ENCODE measurements around the gene GCAT.
"Not testable (repeated sequence)": the region's sequence is repeated elsewhere in the genome, so short reads cannot be mapped to it uniquely, and the experiment has no call there.

Gene GCAT

DNA sequence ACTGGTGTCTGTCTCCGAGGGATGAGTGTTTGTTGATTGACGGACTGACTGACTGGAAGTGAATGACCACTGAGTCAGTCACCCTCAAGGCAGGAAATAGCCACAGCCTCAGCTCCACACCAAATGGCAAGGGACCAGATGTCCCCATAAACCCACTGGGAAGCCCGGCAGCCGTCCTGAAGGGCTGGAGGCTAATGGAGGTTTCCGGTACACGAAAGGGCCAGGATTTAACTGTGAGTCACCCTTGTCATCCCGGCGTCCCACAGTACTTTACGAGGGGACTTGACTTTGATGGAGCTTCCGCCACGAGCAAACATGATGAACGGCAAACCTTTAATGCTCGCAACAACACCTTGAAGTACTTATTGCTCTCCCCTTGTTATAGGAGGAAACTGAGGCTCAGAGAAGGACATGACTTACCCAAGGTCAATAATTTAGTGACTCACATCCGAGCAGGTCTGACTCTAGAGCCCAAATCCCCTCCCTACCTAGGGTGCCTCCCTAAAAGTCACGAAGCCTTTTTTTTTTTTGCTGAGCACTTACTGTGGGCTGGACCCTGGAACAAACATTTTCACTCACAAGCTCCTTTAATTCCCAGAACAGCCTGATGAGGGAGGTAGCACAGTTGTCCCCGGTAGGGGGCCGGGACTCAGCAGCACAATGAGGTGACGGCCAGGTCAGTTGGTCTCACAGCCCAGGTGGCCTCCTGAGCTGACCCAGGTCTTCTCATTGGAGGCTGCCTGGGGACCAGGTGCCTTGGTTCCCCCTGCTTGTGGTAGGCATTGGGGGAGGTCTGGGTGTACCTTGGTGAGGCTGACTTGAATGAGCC is 25.2 kb upstream of the GCAT start:
- DNase-seq (ENCODE audit: low spot score): peak; percentile 19

DNA sequence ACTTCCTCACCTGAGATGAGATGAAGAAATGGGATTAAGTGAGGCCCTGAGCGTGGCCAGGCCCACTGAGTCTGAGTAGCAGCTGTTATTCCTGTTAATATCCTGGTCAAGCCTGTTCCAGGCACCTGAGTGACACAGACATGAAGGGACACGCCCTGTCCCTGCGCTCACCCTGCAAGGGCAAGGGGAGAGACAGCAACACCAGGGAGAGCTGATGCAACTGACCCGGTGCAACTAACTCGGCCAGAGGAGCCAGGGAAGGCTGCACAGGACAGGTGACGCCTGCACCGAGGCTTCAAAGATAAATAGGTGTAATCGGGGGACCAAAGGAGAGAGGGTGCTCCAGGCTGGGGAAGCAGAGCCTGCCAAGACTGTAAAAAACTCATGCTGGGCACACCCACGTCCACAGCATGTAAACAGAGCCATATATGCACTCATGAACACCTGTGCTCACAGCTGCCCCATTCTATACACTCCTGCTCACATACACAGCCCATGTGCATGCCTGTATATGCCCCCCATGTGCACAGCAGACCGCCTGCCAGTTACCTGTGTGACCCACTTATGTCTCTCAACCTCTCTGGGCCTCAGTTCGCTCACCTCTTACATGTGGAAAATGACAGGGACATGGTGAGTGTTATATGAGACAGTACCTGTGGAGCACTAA is 22.8 kb upstream of the GCAT start:
- DNase-seq (ENCODE audit: low spot score): peak; percentile 50

GRCh38 chr22:37790234-37790633 is 17.5 kb upstream of the GCAT start:
- no peak for DNase-seq (ENCODE audit: low spot score)

GRCh38 chr22:37792494-37792893 is 15.2 kb upstream of the GCAT start:
- no peak for DNase-seq (ENCODE audit: low spot score)

DNA sequence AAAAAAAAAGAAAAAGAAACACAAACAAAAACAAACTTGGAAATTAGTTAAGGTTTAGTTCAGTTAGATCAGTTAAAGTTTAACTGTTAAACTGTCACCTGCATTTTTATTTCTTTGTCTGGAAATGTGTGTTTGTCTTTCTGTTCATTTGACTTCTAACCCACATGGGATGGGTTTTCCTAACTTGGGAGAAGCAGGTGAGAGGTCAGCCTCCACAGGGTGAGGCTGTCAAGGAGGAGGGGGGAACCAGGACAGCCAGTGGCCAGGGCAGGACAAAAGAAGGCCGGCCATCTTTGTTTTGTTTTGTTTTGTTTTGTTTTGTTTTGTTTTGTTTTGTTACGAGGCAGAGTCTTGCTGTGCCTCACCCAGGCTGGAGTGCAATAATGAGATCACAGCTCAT is 13.4 kb upstream of the GCAT start:
- no peak for DNase-seq (ENCODE audit: low spot score)

GRCh38 chr22:37796079-37796478 is 11.7 kb upstream of the GCAT start:
- no peak for DNase-seq (ENCODE audit: low spot score)

- not testable (repeated sequence) for DNase-seq (ENCODE audit: low spot score)
These were observed 10.5 kb upstream of the GCAT start for GRCh38 chr22:37797259-37797658.

GRCh38 chr22:37797874-37798500 is 9.7 kb upstream of the GCAT start:
- no peak for DNase-seq (ENCODE audit: low spot score)

GRCh38 chr22:37799979-37800378 is 7.8 kb upstream of the GCAT start:
- DNase-seq (ENCODE audit: low spot score): not testable (repeated sequence)

DNA sequence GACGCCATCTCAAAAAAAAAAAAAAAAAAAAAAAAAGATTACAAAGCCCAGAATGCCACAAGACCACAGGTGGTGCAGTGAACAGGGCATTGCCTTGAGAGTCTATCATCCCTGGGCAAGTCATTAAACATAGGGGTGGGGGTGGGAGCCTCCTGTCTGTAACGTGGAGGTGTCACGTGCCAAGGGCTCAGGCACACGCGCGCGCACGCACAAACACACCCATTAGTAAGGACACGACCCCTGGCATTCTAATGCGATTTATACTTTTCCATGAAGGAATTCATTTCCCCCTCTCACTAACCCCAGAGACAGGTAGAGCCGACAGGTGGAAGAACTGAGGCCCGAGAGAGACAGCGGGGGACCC is 5.8 kb upstream of the GCAT start:
- DNase-seq (ENCODE audit: low spot score): no peak

- DNase-seq (ENCODE audit: low spot score): peak; percentile 31
These were observed 5.2 kb upstream of the GCAT start for GRCh38 chr22:37802310-37803194.

DNA sequence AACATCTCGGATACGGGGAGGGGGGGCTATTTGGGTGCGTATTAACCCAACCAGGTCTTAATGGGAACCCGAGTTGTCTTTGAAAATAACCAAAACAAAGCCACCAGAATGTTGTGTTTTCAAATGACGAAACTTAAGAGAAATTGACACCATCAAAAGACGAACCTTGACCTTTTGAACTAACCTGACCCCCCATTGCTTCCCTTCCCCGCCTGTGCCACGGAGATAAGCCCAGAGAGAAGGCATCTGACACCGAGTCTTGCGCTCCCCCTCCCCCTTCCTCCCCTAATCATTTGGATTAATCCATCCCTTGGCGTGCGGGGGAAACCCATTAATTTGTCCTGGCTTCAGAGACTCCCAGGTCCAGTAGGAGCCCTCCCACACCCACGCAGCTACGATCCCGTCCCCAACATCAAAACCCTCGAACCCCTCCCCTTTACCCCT is 4.5 kb upstream of the GCAT start:
- no peak for DNase-seq (ENCODE audit: low spot score)

DNA sequence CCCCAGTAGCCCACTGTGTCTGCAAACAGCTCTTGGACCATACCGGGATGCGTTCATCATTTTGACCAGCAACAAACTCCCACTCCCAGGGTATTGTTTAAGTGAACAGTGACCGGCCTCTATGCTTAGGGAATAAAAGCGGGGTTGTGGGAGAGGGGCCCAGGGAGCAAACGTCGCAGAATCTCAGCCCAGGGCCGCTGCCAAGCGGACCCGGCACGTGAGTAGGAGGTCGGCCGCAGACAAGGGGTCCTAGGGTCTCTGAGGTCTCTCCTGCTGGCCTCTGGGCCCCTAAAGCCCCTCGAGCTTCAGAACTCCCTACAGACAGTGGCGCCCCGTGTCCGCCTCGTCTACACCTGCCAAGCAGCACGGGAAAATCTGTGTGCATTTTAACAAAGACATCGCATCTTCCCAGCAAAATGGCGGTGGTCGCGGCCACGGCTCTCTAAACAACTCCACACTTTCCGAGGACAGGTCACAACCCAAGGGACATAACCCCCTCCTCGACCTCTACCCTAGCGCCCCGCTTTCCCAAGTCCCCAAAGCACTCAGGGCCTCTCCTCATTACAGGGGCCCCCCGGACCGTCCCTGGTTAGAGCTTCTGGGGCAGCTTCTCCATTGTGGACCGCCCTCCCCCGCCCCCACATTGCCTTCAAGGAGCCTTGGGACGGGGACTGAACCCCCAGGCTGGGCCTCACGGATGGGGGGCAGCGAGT is 3.9 kb upstream of the GCAT start:
- no peak for DNase-seq (ENCODE audit: low spot score)

GRCh38 chr22:37804352-37804880 is 3.3 kb upstream of the GCAT start:
- DNase-seq (ENCODE audit: low spot score): no peak

DNA sequence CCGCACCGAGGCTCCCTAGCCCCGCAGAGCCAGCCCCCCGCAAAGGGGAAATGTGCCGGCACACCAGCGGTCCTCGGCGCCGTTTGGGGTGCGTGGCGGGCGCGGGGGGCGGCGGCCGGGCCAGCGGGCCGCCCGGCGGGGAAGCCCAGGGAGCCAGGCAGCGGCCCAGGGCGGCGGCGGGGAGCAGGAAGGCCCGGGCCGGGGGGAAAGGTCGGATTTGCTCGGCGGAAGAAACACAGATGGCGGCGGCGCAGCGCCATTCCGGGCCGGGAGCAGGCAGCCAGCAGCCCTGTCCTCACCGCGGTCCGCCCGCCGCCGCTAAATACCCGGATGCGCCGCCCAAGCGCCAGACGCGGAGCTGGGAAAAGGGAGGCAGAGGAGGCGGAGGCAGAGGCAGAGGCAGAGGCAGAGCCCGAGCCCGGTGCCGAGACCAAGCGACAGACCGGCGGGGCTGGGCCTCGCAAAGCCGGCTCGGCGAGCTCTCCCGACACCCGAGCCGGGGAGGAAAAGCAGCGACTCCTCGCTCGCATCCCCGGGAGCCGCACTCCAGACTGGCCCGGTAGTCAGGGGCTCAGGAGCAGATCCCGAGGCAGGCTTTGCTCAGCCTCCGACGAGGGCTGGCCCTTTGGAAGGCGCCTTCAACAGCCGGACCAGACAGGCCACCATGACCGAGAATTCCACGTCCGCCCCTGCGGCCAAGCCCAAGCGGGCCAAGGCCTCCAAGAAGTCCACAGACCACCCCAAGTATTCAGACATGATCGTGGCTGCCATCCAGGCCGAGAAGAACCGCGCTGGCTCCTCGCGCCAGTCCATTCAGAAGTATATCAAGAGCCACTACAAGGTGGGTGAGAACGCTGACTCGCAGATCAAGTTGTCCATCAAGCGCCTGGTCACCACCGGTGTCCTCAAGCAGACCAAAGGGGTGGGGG is 2.6 kb upstream of the GCAT start:
- DNase-seq (ENCODE audit: low spot score): peak; percentile 87

GRCh38 chr22:37805810-37806277 is 1.9 kb upstream of the GCAT start:
- no peak for DNase-seq (ENCODE audit: low spot score)

DNA sequence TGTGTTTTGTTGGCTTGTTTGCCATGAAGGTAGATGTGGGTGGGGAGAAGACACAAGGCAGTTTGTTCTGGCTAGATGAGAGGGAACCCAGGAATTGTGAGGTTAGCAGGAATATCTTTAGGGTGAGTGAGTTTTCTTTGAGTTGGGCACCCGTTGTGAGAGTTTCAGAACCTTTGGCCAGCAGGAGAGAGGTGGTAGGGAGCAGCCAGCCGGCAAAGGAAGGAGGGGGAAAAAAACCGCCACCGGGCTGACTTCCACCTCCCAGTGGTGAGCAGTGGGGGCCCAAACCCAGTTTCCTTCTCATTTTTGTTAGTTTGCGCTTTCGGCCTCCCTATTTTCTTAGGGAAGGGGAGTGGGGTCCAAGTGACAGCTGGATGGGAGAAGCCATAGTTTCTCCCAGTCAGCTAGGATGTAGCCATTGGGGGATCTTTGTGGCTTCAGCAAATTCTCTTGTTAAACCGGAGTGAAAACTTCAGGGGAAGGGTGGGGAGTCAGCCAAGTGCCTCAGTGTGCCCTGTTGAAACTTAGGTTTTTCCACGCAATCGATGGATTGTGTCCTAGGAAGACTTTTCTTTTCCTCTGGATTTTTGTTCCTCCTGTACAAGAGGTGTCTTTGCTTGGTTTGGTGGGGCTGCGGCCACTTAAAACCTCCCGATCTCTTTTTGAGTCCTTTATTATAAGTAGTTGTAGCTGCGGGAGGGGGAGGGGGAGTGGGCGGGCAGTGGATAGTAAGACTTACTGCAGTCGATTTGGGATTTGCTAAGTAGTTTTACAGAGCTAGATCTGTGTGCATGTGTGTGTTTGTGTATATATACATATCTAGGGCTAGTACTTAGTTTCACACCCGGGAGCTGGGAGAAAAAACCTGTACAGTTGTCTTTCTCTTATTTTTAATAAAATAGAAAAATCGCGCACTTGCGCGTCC is 1.1 kb upstream of the GCAT start:
- peak; percentile 70 for DNase-seq (ENCODE audit: low spot score)

DNA sequence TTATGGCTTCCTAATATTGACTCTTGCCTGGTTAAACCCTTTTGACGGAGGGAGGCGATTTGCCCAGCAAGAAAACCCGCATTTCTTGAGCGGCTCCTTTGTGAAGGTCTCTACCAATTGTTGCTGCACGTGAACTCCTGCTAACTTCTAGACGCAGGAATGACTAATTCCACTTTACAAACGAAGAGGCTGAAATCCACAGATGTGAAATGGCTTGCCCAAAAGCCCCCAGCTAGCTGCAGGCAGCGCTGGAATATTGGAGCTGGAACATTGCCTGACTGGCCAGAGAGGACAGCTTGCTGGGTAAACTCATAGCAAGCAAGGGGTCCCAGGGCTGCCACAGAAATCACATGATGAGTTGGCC is 542 bp downstream of the GCAT start:
- peak; percentile 30 for DNase-seq (ENCODE audit: low spot score)

All from kidney tubule cell (primary cell).